HG03571 (cell line): ENCODE data around the gene ABCE1.
A peak's percentile ranks its signal among the peaks of the same experiment; 100 is the strongest.

Experiments
- ATAC-seq: cut with Tn5 transposase; IDR thresholded peaks from one replicate; pipeline ENCODE4 v1.9.1; 2021; ENCODE audit not compliant: unreplicated experiment

ABCE1 gene

GRCh38 chr4:145097821-145098674 is at the start of gene ABCE1, which contains the start of gene ANAPC10:
Gene ABCE1 (plus strand): TSS chr4:145098311. CDS start chr4:145104413, 6,102 bp downstream.
Gene ANAPC10 (minus strand): TSS chr4:145098196. CDS start chr4:145096099, 2,097 bp downstream.
- peak; percentile 78 for ATAC-seq

GRCh38 chr4:145048817-145049216 is 49.3 kb upstream of the ABCE1 start:
- ATAC-seq = no peak

DNA sequence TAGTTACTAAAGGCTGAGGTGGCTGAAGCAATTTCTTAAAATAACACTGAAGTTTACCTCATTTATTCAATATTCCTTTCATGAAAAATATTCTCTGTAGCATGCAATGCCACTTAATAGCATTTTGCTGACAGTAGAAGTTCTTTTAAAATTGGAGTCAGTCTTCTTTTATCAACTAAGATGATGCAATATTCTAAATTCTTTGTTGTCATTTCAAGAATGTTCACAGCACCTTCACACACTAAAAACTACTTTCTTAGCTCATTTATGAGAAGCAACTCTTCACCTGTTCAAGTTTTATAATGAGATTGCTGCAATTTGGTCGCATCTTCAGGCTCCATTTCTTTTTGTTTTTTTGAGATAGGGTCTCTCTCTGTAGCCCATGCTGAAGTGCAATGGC is 48.9 kb upstream of the ABCE1 start:
- ATAC-seq = no peak

DNA sequence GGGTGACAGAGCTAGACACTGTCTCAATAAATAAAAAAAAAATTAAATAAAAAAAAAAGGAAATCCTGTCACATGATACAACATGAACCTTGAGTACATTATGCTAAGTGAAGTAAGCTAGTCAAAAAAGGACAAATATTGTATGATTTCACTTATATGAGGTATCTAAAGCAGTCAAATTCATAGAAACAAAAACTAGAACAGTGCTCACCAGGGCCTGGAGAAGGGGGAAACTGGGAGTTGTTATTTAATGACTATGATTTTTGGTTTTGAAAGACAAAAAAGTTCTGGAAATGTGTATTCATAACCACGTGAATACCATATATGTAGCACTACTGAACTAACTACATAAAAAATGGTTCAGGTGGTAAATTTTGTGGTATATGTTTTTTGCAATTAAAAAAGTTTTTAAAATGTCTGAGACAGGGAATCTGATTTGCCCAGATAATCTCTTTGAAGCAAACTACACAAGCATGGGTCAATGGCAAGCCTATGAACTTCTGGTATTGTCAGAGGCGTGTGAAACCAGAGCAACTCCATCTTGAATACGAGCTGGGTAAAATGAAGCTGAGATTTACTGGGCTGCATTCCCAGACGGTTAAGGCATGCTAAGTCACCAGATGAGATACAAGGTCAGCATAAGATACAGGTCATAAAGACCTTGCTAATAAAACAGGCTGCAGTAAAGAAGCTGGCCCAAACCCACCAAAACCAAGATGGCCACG is 42.4 kb upstream of the ABCE1 start:
- no peak for ATAC-seq

DNA sequence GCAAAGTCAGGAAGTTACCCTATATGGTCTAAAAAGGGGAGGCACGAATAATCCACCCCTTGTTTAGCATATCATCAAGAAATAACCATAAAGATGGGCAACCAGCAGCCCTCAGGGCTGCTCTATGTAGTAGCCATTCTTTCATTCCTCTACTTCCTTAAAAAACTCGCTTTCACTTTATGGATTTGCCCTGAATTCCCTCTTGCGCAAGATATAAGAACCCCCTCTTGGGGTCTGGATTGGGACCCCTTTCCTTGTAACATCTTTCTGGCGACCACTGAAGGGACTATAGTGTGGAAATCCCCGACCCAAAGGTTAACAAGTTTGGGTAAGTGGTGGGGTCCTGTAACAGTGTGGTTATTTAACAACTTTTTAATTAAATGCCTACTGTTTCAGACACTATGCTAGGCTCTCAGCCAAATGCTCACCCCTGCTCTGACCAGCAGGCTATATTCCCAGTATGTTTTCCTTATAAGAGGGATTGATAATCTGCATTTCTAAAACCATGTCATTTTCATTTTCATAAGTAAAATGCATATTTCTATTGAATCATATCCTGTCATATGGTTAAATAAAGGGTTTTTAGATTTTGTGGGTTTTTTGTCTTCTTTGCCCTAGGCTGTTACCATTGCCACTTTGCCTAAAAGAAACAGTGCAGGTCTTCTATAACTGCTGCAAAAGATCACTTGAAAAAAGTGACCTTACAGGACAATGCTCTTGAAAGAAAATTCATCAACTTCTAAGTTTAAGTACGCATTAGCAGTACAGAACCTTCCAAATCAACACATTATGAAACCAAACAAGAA is 41.6 kb upstream of the ABCE1 start:
- no peak for ATAC-seq

DNA sequence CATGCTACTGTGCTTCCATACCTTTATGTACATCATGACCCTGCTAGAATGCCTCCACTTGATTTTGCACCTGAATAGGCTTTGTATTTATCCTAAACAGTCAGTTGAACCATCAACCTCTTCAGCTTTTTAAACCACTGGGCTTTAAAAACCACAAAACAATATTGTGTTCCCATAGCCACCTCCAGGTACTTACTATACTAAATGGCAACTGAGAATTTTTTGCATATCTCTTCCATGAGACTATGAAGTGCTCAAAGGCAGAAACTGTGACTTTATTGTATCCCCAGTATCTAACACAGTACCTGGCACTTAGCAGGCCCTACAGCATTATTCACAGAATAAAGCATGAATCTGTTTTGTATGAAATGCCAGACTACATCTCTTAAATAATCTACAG is 39.9 kb upstream of the ABCE1 start:
- no peak for ATAC-seq

GRCh38 chr4:145061318-145061920 is 36.7 kb upstream of the ABCE1 start:
- peak; percentile 73 for ATAC-seq

DNA sequence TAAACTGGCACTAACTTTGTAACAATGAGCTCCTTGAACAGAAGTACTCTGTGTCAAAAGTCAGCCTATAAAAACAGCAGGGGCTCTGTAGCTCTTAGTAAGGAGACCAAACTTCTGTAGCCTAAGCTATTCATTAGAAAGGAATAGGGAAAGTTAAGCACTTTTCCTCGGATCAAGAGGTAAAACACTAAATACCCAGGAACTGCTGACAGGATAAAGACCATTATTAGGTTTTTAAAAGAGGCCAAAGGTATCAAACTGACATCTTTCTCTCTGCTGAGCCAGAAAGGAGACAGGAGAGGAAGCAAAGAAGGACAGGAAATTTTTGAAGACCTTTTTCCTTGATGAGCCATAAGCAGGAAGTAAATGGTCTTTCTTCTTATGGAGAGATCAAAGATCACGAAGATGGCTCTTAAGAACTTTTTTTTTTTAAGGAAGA is 32.0 kb upstream of the ABCE1 start:
- no peak for ATAC-seq

DNA sequence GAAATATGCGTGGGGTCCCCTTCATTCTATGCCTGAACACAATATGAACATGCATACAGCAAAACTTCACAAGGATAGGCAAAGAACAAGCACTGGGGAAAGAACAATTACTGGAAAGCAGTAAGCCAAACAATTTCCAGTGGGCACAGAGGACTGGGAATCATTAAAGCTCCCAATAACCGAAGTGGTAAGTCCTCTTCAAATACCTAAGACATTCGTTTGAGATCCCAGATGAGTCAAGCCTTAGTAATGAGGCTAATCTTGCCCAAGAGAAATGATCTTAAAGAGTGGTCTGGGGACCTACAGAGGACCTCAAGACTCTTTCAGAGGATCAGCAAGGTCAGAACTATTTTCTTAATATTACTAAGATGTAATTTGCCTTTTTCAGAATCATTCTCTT is 28.8 kb upstream of the ABCE1 start:
- no peak for ATAC-seq

DNA sequence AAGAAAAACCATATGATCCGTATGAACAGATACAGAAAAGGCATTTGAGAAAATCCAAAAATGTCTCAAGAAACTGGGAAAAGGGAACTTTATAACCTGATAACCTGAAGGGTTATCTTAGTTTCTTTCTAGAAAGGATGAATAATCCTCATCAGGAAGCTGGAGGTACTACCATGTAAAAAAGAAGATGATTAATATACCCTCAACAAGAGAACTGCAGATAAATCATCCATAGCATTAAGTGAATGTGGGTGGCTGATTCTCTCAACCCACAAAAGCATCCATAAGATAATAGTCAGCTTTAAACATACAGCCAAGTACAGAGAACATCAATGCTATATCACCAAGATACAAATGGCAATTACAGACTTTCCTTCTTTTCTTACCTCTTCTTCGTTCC is 26.6 kb upstream of the ABCE1 start:
- no peak for ATAC-seq

GRCh38 chr4:145075742-145076468 is 22.2 kb upstream of the ABCE1 start:
- ATAC-seq = no peak

GRCh38 chr4:145076469-145076855 is 21.6 kb upstream of the ABCE1 start:
- no peak for ATAC-seq

GRCh38 chr4:145081756-145082155 is 16.4 kb upstream of the ABCE1 start:
- ATAC-seq = no peak

- ATAC-seq = no peak
Measured at GRCh38 chr4:145083891-145084605, 14.1 kb upstream of the ABCE1 start.

DNA sequence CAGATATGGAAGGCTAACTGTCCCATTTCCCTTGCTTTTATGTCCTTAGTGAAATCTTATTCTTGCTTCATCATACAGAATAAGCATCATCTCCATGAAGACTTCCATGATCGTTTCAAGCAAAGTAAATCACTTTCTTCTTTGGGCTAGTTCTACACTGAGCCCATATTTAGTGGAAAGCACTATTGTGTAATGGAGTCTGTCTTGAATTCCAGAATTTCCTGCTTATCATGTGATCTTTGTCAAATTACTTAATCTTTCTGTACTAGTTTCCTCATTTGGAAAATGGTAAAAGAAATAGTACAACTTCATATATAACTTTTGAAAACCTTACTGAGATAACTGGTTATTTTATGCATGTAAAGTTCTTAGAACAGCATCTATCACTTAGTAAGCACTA is 7.7 kb upstream of the ABCE1 start:
- no peak for ATAC-seq

- no peak for ATAC-seq
Measured at GRCh38 chr4:145093638-145094037, 4.5 kb upstream of the ABCE1 start.

DNA sequence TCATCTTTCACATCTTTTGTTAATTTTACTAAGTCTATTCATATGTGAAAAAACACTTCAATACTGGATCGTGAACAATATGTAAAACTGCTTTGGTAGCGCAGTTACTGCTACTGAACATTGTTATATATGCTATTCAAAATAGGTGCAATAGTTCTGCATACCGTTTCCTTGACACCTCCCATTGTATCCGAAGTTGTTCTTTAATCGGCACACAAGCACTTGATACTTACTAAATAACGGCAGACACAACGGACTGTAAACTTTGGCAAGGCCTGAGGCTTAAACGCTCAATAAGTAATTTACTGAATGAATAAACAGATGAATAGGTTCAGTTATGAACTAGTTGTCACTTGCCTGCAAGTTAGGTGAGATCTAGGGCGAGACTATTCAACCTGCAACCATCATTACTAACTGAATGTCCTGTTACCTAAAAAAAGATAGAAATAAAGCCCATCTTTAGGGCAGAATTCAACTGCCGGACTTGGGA is 735 bp upstream of the ABCE1 start:
- peak; percentile 0 for ATAC-seq

DNA sequence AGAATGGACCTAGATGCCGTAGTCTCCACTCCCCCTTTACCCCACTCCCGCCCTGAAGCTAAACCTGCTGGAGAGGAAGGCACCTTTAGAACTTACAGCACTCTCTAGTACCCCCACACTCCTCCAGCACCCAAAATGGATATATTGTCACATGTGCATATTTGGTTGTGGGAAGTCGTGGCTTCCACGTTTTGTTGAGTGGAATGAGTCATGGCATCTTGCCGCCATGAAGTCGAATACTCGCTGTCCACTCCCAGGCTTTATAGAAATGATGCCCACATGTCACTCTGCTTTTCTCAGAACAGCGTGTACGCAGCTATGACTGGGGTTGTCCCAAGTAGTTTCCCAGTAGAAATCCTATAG is 545 bp downstream of the ABCE1 start:
- ATAC-seq = no peak

DNA sequence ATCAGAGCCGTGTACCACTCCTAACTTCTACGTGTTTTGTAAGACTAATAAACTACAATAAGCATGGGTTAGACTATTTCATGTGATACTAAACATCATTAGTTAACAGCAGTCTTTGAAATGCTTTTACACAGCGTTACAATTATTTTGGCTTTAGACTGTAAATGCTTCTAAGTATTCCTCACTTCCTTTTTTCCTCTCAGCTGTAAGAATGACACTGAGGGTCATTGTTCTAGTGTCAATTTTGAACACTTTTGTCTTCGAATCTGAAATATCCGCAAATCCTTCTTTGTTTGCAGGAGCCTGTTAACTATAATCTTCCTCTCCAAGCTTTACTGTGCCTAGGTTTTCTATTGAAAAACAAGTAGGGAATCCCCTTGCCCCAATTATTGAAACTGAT is 1.5 kb downstream of the ABCE1 start:
- ATAC-seq = no peak

DNA sequence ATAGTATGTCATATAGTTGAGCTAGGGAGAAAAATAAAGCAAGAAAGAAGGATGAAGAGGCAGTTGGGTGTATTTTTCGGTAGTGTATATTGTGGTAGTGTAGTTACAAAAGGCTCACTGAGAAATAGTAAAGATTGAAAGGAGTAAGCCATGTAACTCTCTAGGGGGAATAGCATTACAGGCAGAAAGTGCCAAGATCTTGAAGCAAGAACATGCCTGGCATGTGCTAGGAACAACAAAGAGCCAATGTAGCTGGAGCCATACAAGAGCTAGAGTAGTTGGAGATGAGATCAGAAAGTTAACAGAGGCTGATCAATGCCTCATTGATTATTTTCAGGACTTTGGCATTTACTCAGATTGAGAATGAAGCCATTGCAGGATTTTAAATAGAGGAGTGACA is 3.0 kb downstream of the ABCE1 start:
- no peak for ATAC-seq
